GM10266 (cell line): Measurements from ENCODE around the gene TRIM41.
"Not testable (repeated sequence)": the region's sequence is repeated elsewhere in the genome, so short reads cannot be mapped to it uniquely, and the experiment has no call there.

ENCODE experiments used
- DNase-seq: peaks from one replicate; pipeline ENCODE4 v3.0.0; 2012; ENCODE audit errors: extremely low spot score
- CTCF ChIP-seq: IDR thresholded peaks from 2 replicates; pipeline ENCODE4 v1.5.1; 2012; ENCODE audit warnings: mild to moderate bottlenecking, low read depth; ENCODE audit not compliant: control insufficient read depth, insufficient read depth; ENCODE audit errors: missing control alignments

Gene TRIM41

GRCh38 chr5:181282874-181283273 is 59.8 kb downstream of the TRIM41 start:
- no peak for DNase-seq
- no peak for TF ChIP-seq CTCF

- no peak for TF ChIP-seq CTCF
- no peak for DNase-seq
Measured at GRCh38 chr5:181283347-181283746, 60.3 kb downstream of the TRIM41 start.

GRCh38 chr5:181283841-181284755 is 61.0 kb downstream of the TRIM41 start:
- DNase-seq, result not testable (repeated sequence)
